ACC112 (cell line): Measurements from ENCODE around the gene STXBP3.

Source experiments
- H2AFZ ChIP-seq: fragments of 200-600 bp; sonication (generic); one replicate; pipeline ENCODE4 v1.6.0; 2017; ENCODE audit warnings: antibody characterized with exemption, low read length; ENCODE audit not compliant: unreplicated experiment
- H3K27ac ChIP-seq: fragments of 200-600 bp; sonication (generic); 2 replicates; pipeline ENCODE4 v1.5.1; 2014; ENCODE audit warnings: low read depth, mild to moderate bottlenecking, antibody characterized with exemption, low read length, moderate library complexity
- H3K27me3 ChIP-seq: fragments of 200-600 bp; sonication (generic); 2 replicates; pipeline ENCODE4 v1.6.1; 2014; ENCODE audit warnings: mild to moderate bottlenecking, antibody characterized with exemption, low read length, moderate library complexity, mixed read lengths; ENCODE audit not compliant: insufficient read depth
- H3K36me3 ChIP-seq: fragments of 200-600 bp; sonication (generic); 2 replicates; pipeline ENCODE4 v1.6.1; 2016; ENCODE audit warnings: mild to moderate bottlenecking, antibody characterized with exemption, low read length, moderate library complexity, mixed read lengths; ENCODE audit not compliant: insufficient read depth
- H3K4me1 ChIP-seq: fragments of 200-600 bp; sonication (generic); one replicate; pipeline ENCODE4 v1.6.1; 2016; ENCODE audit warnings: low read length, mixed read lengths; ENCODE audit not compliant: insufficient read depth, unreplicated experiment, control insufficient read depth
- H3K4me3 ChIP-seq: fragments of 200-600 bp; sonication (generic); 2 replicates; pipeline ENCODE4 v1.5.1; 2014; ENCODE audit warnings: mild to moderate bottlenecking, low read depth, low read length
- H3K79me2 ChIP-seq: fragments of 200-600 bp; sonication (generic); one replicate; pipeline ENCODE4 v1.6.0; 2016; ENCODE audit warnings: low read length; ENCODE audit not compliant: control insufficient read depth, unreplicated experiment, insufficient read depth

STXBP3 gene

GRCh38 chr1:108734171-108734865, 12.2 kb upstream of the STXBP3 start:
- Histone ChIP-seq H3K79me2 (no peaks in the 10 kb centered on the region), H3K4me3 (no peak overlapping the region), H3K36me3 (no peaks in the 10 kb centered on the region), H3K4me1 (peaks cover 6% of the 10 kb centered on the region), H3K27ac (no peak overlapping the region), H3K27me3 (no peaks in the 10 kb centered on the region), H2AFZ (no peak overlapping the region)

- Histone ChIP-seq H3K27me3 (no peaks in the 10 kb centered on the region), H2AFZ (no peak overlapping the region), H3K4me1 (no peaks in the 10 kb centered on the region), H3K36me3 (no peaks in the 10 kb centered on the region), H3K27ac (no peak overlapping the region), H3K4me3 (no peak overlapping the region), H3K79me2 (no peaks in the 10 kb centered on the region)
Observed at GRCh38 chr1:108742253-108742652, 4.2 kb upstream of the STXBP3 start.

GRCh38 chr1:108745980-108746381, 493 bp upstream of the STXBP3 start:
- H3K4me1 ChIP-seq: peaks cover 16% of the 10 kb centered on the region
- H3K79me2 ChIP-seq: peaks cover 36% of the 10 kb centered on the region
- H3K27me3 ChIP-seq: no peaks in the 10 kb centered on the region
- H3K4me3 ChIP-seq: no peak overlapping the region
- H3K36me3 ChIP-seq: no peaks in the 10 kb centered on the region
- no peak overlapping the region; the same call in 1 of the 2 replicates for H3K27ac ChIP-seq
- peak overlapping the region; percentile 25 for H2AFZ ChIP-seq

DNA sequence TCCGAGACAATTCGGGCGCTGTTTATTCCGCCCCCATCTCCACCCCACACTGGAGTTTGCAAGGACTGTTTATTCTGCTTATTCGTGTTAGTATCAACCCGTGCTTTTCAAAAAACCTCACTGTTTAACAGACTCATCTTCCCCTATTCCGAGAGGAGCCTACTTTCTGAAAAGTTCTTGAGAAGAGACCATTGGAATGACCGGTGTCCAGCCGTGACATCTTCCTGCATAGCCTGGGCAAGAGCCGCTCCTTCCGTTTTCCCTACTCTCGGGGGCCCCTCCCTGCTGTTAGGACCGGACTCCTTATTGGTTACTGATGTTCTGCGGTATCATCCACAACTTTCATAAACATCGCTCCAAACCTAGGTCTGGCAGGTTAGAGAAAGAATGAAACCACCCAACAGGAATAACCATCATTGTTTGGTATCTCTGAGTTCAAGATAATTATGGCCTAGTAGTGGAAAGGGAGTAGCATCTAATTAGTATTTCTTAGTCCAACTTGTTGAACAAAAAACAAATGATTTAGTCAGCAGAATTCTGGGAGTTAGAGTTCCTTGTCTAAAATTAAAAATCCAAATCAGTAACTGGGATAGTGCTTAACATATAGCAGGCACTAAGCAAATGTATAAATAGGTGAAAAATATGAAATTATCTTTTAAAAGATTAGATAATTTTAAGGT, 837 bp downstream of the STXBP3 start:
- peaks cover 3% of the 10 kb centered on the region for H3K36me3 ChIP-seq

GRCh38 chr1:108747898-108748297, 1.4 kb downstream of the STXBP3 start:
- Histone ChIP-seq H3K79me2 (peaks cover 45% of the 10 kb centered on the region), H3K4me3 (peak overlapping the region; percentile 85), H2AFZ (no peak overlapping the region), H3K36me3 (peaks cover 9% of the 10 kb centered on the region), H3K27me3 (no peaks in the 10 kb centered on the region), H3K4me1 (peaks cover 16% of the 10 kb centered on the region), H3K27ac (peak overlapping the region; percentile 89)

More for the DNA sequence above, 837 bp downstream of the STXBP3 start:
- peak overlapping the region; percentile 85 for H3K4me3 ChIP-seq
- peak overlapping the region; percentile 89 for H3K27ac ChIP-seq
- peaks cover 16% of the 10 kb centered on the region for H3K4me1 ChIP-seq
- no peaks in the 10 kb centered on the region for H3K27me3 ChIP-seq
- H2AFZ ChIP-seq: peak overlapping the region; percentile 80
- H3K79me2 ChIP-seq: peaks cover 39% of the 10 kb centered on the region

DNA sequence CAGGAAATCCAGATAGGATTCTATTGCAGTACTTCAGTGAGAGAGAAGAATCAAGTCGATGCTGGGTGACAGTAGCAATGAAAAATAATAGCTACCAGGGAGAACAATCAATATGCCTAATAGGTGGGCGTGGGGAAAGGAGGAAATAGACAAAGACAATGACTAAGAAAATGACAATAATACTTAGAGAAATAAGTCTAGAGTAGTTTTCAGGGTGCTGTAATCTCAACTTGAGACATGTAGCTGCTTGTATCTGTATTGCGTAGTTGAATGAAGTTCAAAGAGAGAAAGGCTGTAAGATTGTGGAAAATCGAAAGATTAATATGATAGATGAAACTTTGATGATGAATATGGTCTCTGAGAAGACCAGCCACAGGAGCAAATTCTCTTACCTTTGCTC, 2.6 kb downstream of the STXBP3 start:
- peaks cover 15% of the 10 kb centered on the region for H3K36me3 ChIP-seq
- peaks cover 16% of the 10 kb centered on the region for H3K4me1 ChIP-seq
- H3K79me2 ChIP-seq: peaks cover 47% of the 10 kb centered on the region
- no peaks in the 10 kb centered on the region for H3K27me3 ChIP-seq
- H3K27ac ChIP-seq: no peak overlapping the region
- no peak overlapping the region for H2AFZ ChIP-seq
- H3K4me3 ChIP-seq: peak overlapping the region; percentile 13; the same call in 1 of the 2 replicates

DNA sequence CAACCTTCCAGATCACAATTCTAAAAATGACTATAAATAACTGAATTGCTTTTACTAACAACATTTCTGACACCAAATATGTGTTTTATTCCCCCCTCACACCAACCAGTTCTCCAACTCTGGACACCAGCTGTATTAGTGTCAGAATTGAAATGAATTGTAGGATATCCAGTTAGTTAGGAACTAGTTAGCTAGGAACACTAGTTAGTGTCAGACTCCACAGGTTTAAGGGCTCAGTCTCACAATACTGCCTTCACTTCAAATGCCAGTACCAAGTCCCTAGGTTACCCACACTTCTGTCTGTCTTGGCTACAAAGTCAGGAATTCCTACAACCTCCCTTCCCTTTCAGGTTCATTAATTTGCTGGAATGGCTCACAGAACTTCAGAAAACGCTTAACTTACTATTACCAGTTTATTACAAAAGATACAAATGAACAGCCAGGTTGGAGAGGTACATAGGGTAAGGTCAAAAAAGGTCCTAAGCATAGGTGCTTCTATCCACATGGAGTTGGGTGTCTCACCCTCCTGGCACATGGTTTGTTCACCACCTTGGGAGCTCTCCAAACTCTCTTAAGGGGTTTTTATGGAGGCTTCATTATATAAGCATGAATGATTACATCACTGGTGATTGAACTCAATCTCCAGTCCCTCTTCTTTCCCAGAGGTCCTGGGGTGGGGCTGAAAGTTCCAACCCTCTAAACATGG, 4.2 kb downstream of the STXBP3 start:
- Histone ChIP-seq H3K36me3 (peaks cover 18% of the 10 kb centered on the region), H3K27me3 (no peaks in the 10 kb centered on the region), H3K4me1 (peaks cover 16% of the 10 kb centered on the region), H3K79me2 (peaks cover 47% of the 10 kb centered on the region), H2AFZ (no peak overlapping the region), H3K4me3 (no peak overlapping the region), H3K27ac (no peak overlapping the region)

DNA sequence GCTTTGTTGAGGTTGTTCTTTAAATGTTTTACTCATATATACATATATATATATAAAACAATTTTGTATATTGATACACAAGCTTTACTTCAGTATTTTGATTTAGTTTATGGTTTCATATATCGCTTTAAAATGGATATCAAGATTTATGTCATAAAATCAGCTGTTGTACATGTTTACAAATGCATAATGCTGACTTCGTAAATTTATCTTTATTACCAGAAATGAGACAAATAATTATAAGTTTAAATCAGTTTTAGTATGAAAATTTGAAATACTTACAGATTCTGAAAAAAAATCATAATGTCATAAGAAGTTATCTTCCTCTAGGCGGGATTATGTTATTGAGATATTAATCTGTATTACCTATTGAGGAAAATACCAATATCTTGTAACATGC, 6.9 kb downstream of the STXBP3 start:
- H3K27ac ChIP-seq: no peak overlapping the region
- peaks cover 9% of the 10 kb centered on the region for H3K4me1 ChIP-seq
- H3K36me3 ChIP-seq: peaks cover 28% of the 10 kb centered on the region
- H2AFZ ChIP-seq: no peak overlapping the region
- no peaks in the 10 kb centered on the region for H3K27me3 ChIP-seq
- H3K4me3 ChIP-seq: no peak overlapping the region
- peaks cover 36% of the 10 kb centered on the region for H3K79me2 ChIP-seq

GRCh38 chr1:108758796-108759195, 12.3 kb downstream of the STXBP3 start:
- H3K36me3 ChIP-seq: peaks cover 19% of the 10 kb centered on the region
- H3K79me2 ChIP-seq: no peaks in the 10 kb centered on the region
- no peak overlapping the region for H2AFZ ChIP-seq
- no peak overlapping the region for H3K4me3 ChIP-seq
- no peaks in the 10 kb centered on the region for H3K27me3 ChIP-seq
- no peak overlapping the region for H3K27ac ChIP-seq
- no peaks in the 10 kb centered on the region for H3K4me1 ChIP-seq

DNA sequence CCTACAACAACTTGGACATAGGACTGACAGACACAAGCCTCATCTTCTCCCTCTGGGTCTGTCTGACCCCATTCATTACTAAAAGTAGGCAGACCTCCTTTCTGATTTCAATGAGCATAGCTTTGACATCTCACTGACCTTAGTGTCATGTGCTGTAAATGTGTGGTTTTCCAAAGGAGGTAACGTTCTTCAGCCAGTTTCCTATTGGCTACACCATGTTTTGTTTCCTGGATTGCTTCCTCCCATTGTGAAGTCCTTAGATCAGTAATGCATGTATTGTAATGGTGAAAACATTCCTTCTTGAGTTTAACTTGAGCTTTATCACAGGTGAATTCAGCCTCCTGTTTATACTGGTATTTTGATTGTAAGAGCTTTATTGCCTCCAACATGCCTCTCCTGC, 20.6 kb downstream of the STXBP3 start:
- Histone ChIP-seq H3K79me2 (peaks cover 3% of the 10 kb centered on the region), H3K4me1 (no peaks in the 10 kb centered on the region), H2AFZ (no peak overlapping the region), H3K36me3 (peaks cover 7% of the 10 kb centered on the region; the same call in 1 of the 2 replicates), H3K27me3 (no peaks in the 10 kb centered on the region), H3K4me3 (no peak overlapping the region), H3K27ac (no peak overlapping the region)
